HG03039 (cell line): ENCODE measurements around the gene TRAPPC1.

Source experiments
- ATAC-seq: cut with Tn5 transposase; IDR thresholded peaks from one replicate; pipeline ENCODE4 v1.9.1; 2021; ENCODE audit warnings: mild to moderate bottlenecking, moderate library complexity; ENCODE audit not compliant: unreplicated experiment

TRAPPC1 gene

DNA sequence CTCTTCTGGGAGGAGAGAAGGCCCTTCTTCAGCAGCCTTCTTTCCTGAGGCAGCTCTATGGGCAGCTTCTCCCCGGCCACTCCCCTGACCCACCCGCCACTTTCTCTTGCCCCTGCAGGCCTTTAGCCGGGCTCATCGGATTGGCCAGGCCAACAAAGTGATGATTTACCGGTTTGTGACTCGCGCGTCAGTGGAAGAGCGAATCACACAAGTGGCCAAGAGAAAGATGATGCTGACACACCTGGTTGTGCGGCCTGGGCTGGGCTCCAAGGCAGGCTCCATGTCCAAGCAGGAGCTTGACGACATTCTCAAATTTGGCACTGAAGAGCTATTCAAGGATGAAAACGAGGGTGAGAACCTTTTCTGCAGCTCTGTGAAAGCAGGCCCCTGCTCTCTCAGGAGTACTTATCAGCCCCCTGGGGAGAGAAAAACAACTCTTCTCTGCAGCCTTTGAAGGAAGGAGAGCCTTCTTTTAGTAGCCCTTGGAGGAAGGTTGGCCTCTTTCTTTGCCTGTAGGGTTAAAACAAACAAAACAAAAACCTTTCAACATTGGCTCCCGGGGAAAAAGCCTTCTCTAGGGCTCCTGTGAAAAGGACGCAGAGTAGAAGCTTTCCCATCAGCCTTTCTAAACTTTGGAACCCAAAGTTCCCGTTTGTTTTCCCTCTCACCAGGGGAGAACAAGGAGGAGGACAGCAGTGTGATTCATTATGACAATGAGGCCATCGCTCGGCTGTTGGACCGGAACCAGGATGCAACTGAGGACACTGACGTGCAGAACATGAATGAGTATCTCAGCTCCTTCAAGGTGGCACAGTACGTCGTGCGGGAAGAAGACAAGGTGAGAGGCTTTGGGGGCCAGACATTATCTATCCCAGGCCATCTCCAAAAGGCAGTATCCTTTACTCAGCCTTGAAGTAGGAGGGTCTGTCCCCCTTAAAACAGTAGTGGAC, 28.3 kb downstream of the TRAPPC1 start:
- no peak for ATAC-seq

DNA sequence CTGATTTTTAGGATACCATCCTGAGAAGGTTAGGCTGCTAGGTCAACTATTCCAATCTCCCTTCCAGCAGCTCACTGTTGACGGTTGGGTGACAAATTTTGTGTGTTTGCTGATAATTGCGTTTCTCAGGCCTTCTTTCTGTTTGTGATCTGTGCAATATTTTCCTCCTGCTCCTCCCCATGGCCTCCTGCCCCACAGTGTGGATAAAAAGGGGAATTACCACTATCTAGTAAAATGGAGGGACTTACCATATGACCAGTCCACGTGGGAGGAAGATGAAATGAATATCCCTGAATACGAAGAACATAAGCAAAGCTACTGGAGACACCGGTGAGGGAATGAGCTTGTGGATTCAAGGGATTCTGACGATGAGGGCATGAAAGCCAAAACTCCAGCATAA, 34.0 kb downstream of the TRAPPC1 start:
- no peak for ATAC-seq

GRCh38 chr17:7897090-7897489, 34.7 kb downstream of the TRAPPC1 start:
- ATAC-seq = no peak

DNA sequence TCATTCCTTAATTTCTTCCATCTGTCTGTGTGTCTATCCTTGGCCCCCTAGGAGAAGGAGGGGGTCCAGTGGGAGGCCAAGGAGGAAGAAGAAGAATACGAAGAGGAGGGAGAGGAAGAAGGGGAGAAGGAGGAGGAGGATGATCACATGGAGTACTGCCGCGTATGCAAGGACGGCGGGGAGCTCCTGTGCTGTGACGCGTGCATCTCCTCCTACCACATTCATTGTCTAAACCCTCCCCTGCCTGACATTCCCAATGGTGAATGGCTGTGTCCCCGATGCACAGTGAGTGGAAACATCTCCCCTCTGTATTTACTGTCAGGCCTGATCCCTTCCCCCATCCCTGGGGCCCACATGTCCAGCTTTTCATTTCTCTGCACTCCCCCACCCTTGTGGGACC, 36.9 kb downstream of the TRAPPC1 start:
- no peak for ATAC-seq

- no peak for ATAC-seq
Observed at GRCh38 chr17:7894226-7894625, 37.5 kb downstream of the TRAPPC1 start.

DNA sequence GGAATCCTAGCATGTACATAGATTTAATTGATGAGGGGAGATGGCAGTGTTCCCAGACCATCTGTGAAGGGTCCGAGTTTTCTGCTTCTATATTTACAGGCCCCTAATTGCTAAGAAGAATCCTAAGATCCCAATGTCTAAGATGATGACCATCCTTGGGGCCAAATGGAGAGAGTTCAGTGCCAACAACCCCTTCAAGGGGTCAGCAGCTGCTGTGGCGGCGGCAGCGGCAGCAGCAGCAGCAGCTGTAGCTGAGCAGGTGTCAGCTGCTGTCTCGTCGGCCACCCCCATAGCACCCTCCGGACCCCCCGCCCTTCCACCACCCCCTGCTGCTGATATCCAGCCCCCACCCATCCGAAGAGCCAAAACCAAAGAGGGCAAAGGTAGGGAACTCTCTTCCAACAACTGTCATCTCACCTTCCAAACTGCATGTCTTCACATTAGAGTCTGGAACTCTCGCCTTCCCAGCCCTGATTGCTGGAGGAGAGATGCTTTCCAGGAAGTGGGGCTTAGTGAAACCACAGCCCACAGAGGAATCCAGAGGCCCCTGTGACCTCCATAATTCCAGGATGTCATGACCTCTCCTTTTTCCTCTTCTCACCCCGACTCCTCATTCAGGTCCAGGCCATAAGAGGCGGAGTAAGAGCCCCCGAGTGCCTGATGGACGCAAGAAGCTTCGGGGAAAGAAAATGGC, 38.4 kb downstream of the TRAPPC1 start:
- no peak for ATAC-seq

GRCh38 chr17:7889166-7889955, 42.4 kb downstream of the TRAPPC1 start:
- no peak for ATAC-seq

DNA sequence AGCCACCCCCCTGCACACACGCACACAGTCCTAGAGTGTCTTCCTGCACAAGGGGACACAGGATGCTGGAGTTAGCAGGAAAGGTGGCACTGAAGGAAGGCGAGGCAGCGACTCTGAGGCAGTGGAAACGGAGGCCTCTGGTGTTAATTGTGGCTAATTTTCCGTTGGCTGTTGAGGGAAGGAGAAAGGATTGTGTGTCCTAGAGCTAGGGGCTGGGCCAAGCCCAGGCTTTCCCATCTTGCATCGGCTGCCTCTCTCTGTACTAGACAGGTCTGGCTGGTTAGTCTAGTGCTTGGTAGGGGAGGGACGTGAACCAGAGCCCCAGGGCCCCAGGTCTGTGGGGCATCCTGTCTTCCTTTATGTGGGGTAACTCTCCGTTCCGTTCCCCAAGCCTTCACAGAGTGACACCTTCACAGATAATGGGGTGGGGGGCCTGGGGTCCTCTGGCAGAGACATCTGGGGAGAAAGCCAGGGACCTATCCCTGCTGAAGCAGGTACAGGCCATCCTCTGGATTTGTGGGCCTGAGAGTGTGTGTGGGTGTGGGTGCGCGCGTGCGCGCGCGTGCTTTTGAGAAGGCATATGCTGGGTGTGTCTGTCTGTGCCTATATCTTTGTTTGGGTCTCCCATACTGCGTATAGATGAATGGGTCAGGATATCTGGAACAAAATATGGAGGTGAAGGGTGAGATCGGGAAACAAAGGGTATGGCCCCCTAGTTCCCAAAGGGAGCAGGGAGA, 43.4 kb downstream of the TRAPPC1 start, which contains the start of gene CHD3:
CHD3 (plus strand) TSS at position 606 of the 737 bp plus-strand sequence. CDS start 212 bp downstream, outside the sequence.
- ATAC-seq = no peak

- no peak for ATAC-seq
Observed at GRCh38 chr17:7887482-7888183, 44.1 kb downstream of the TRAPPC1 start.

GRCh38 chr17:7887038-7887481, 44.7 kb downstream of the TRAPPC1 start:
- no peak for ATAC-seq

GRCh38 chr17:7886227-7887037, 45.3 kb downstream of the TRAPPC1 start:
- no peak for ATAC-seq

DNA sequence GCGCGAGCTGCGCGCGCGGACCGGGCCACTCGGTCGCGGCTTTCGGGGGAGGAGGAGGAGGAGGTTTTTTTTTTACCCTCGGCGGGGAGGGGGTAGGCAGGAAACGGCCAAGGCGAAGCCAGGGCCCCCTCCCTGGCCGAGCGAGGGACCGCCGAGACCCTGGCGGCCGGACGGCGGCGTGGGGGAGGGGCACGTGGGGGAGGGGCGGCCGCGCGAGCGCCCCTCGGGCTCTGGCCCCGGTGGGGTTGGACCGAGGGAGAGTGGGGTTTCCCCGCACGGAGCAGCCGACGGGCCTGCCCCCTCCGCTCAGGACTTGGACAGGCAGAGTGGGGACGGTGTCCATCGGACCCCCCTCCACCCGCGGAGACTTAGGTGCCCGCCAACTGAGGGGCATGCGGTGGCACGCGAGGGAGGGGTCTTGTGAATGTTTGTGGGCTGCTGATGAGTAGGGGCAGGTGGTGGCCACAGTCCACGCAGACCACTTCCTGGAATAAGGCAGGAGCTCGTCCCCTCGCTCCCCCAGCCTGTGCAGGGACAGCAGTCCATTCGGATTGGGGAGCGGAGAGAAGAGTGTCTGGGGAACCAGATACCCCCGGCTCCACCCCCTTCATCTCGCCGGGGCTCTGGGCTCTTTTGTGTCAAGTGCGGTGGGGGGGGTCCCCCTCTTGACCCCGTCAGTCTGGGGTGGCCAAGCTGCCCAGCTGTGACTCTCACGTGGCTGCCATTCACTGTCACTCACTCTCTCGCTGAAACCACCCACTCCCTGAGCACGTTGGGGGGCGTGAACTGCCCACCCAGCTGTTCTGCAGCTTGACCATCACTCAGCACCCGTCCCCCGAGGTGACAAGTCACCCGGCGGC, 46.1 kb downstream of the TRAPPC1 start:
- ATAC-seq = no peak

DNA sequence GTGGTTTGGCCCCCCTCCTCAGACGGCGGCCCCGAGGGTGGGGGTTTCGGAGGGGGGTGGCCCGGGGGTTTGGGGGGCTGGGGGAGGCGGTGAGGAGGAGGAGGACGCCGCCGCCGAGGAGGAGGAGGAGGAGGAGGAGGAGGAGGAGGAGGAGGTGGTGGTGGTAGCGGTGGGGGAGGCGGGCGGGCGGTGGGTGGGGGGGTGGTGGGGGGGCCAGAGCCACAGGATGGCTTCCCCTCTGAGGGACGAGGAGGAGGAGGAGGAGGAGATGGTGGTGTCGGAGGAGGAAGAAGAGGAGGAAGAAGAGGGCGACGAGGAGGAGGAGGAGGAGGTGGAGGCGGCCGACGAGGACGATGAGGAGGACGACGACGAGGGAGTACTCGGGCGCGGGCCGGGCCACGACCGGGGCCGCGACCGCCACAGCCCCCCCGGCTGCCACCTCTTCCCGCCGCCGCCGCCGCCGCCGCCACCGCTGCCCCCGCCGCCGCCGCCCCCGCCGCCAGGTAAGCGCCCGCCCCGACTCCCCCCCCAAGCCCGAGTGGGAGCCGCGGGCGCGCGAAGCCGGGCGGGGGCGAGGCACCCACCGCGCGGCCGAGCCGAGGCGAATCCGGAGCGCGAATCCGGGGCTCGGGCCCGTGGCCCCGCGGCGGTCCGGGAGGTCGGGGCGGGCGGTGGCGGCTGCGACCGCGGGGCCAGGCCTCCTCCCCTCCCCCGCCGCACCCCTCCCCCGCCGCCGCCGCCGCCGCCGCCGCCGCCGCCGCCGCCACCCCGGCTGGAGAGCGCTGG, 47.0 kb downstream of the TRAPPC1 start:
- ATAC-seq = no peak

DNA sequence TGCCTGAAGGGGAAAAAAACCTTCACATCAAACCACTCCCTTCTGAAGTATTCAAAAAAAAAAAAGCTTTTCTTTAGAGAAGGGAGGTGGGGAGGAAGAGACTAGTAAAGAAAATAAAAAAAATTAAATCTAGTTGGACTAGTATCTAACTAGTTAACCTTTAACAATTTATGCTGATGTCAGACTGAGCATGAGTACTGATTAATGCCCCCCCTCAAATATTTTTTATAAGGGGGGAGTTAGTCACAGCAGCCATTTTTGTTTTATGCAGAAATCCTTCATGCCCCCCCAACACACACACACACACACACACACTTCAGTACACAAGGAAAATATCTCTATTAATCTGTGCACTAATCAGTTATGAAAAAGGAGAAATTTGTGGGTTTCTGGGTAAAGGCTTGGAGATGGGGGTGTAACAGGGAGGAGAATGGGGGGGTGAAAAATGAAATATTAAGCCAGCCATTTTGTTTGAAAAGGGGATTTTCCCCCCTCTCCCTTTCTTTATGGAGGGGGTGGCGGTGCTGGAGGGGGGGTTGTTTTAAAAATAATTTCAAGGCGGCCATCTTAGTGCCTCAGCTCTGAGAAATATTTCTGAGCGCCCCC, 47.9 kb downstream of the TRAPPC1 start:
- no peak for ATAC-seq

GRCh38 chr17:7882629-7883028, 49.1 kb downstream of the TRAPPC1 start:
- ATAC-seq = no peak

DNA sequence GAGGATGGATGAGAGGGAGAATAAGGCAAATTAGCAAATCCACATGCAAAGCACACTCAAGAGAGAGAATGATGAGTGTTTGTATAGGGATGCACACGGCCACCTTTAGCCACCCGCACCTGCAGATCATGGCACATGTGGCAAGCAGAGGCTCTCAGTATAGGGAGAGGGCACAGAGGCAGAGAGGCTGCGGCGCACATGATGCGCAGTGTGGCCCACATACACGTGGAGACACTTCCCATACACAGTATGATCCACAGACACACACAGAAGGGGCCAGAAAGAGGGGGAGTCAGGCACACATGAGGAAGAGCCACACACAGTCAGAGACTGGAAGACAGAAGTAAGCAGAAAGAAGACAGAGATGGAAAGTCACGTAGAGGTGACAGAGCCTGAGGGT, 49.7 kb downstream of the TRAPPC1 start:
- no peak for ATAC-seq
